ENCODE measurements around the gene SCN3A. TPM values are rescaled to one million over a fixed set of nuclear protein-coding genes. Genes with fewer than 3 reads are reported as not detected.

Gene SCN3A
- polyA plus RNA-seq, 1 experiment = 0.17 TPM

- no peak overlapping the region for H3K27ac ChIP-seq (ENCODE audit: low read depth, low read length)
- no peak for DNase-seq (ENCODE audit: low read depth, low spot score)
- TF ChIP-seq CTCF (IDR thresholded peaks at IDR 0.05; ENCODE audit: low read depth, low read length) = no peak
- H3K9me3 ChIP-seq (ENCODE audit: control insufficient read depth, insufficient read depth, low read length) = no peaks in the 10 kb centered on the region
- POLR2A ChIA-PET = no interaction called here
- H3K27me3 ChIP-seq (ENCODE audit: control insufficient read depth, insufficient read depth, low read length) = no peaks in the 10 kb centered on the region
- CTCF ChIA-PET = interaction anchor here (0.5 to 1.4 kb wide), 3 partner anchors 33 to 891 kb away, joined by 4 to 5 read pairs (median 4); partner anchors contain the start of genes SCN1A and SCN3A
- no peak overlapping the region for H3K4me3 ChIP-seq (ENCODE audit: low read depth, low read length)
Observed at GRCh38 chr2:165237056-165237455, 33.2 kb upstream of the SCN3A start.

DNA sequence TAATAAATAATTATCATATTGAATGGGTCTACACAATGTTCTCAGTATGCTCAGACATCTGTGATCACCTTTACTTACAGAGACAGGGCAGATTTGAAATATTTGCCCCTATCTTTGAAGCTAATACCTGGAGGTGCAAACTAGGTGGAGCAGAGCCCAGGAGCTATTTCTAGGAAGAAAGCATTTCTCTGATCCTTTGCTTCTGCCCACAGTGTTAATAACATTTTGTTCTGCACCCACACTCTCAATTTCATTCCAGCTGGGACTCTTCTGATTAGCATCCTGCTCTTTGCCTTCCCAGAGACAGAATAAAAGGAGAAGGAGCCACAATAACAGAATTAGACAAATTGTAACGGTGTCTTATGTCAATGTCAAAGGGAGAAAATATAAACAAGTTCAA lies 23.7 kb upstream of the SCN3A start:
- CTCF ChIA-PET = interaction anchor here (1.0 to 2.0 kb wide), 3 partner anchors 12 to 211 kb away, joined by 5 to 6 read pairs (median 6); partner anchors contain the start of genes SCN2A and SCN3A

DNA sequence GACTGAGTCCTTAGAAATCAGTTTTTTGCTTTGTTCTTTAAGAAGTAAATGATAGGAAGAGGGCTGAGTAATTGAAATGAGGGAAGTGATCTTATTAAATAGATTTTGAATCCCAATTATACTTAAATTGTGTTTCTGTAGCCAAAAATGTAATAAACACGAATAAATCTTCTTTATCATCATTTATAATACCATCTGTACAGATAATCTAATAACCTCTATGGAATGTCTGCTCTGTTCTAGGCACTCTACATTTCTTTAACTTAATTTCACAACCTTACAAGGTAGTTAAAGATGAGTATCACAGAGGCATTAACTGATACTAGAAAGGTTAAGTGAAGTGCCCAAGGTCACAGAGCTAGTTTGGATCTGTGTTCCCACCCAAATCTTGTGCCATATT lies 21.1 kb upstream of the SCN3A start:
- DNase-seq (ENCODE audit: low read depth, low spot score) = no peak
- ChIA-PET CTCF (interaction anchor here (1.0 kb wide), 1 partner anchor 14 kb away, joined by 4 read pairs; the partner anchor contains the start of gene SCN2A), POLR2A (no interaction called here)

More for the DNA sequence above, 23.7 kb upstream of the SCN3A start:
- H3K9me3 ChIP-seq (ENCODE audit: control insufficient read depth, insufficient read depth, low read length) = no peaks in the 10 kb centered on the region
- no peak for TF ChIP-seq CTCF (IDR thresholded peaks at IDR 0.05; ENCODE audit: low read depth, low read length)
- no peak overlapping the region for H3K27ac ChIP-seq (ENCODE audit: low read depth, low read length)
- POLR2A ChIA-PET = no interaction called here
- H3K4me3 ChIP-seq (ENCODE audit: low read depth, low read length) = no peak overlapping the region
- no peak for DNase-seq (ENCODE audit: low read depth, low spot score)
- H3K27me3 ChIP-seq (ENCODE audit: control insufficient read depth, insufficient read depth, low read length) = no peaks in the 10 kb centered on the region

DNA sequence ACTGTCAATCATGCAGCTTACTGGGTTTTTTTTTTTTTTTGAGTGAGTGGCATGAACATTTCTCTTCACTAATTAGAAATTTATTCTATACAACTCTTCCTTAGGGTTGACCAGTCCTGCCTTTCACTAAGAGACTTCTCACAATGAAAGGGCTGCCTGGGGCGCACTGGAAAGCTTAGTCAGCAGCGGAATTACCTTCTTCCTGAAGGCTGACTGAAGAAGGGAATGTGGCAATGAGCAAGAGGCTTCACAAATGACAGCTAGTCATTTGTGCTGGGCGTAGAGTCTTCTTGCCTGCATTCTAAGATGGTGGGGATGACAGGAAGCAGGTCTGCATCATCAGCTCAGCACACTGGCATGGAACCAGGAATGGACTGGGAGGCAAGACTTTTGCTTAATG lies 15.6 kb upstream of the SCN3A start:
- TF ChIP-seq CTCF (IDR thresholded peaks at IDR 0.05; ENCODE audit: low read depth, low read length) = no peak

More for the DNA sequence above, 21.1 kb upstream of the SCN3A start:
- H3K9me3 ChIP-seq (ENCODE audit: control insufficient read depth, insufficient read depth, low read length) = no peaks in the 10 kb centered on the region
- H3K27me3 ChIP-seq (ENCODE audit: control insufficient read depth, insufficient read depth, low read length) = no peaks in the 10 kb centered on the region
- no peak overlapping the region for H3K4me3 ChIP-seq (ENCODE audit: low read depth, low read length)
- TF ChIP-seq CTCF (IDR thresholded peaks at IDR 0.05; ENCODE audit: low read depth, low read length) = no peak
- H3K27ac ChIP-seq (ENCODE audit: low read depth, low read length) = no peak overlapping the region

GRCh38 chr2:165214093-165214492 lies 10.2 kb upstream of the SCN3A start:
- H3K9me3 ChIP-seq (ENCODE audit: control insufficient read depth, insufficient read depth, low read length) = no peaks in the 10 kb centered on the region
- H3K27ac ChIP-seq (ENCODE audit: low read depth, low read length) = no peak overlapping the region
- CTCF ChIA-PET = interaction anchor here (2.4 kb wide), 1 partner anchor 10 kb away, joined by 19 read pairs; the partner anchor contains the start of gene SCN3A
- no peak overlapping the region for H3K4me3 ChIP-seq (ENCODE audit: low read depth, low read length)
- POLR2A ChIA-PET = no interaction called here
- no peaks in the 10 kb centered on the region for H3K27me3 ChIP-seq (ENCODE audit: control insufficient read depth, insufficient read depth, low read length)
- no peak for DNase-seq (ENCODE audit: low read depth, low spot score)
- TF ChIP-seq CTCF (IDR thresholded peaks at IDR 0.05; ENCODE audit: low read depth, low read length) = no peak

More for the DNA sequence above, 15.6 kb upstream of the SCN3A start:
- H3K27me3 ChIP-seq (ENCODE audit: control insufficient read depth, insufficient read depth, low read length) = no peaks in the 10 kb centered on the region
- POLR2A ChIA-PET = no interaction called here
- H3K27ac ChIP-seq (ENCODE audit: low read depth, low read length) = no peak overlapping the region
- H3K4me3 ChIP-seq (ENCODE audit: low read depth, low read length) = no peak overlapping the region
- no peak for DNase-seq (ENCODE audit: low read depth, low spot score)
- CTCF ChIA-PET = interaction anchor here (0.8 to 5.6 kb wide), 4 partner anchors 9 to 203 kb away, joined by 3 to 55 read pairs (median 4); partner anchors contain the start of genes SCN2A and SCN3A
- no peaks in the 10 kb centered on the region for H3K9me3 ChIP-seq (ENCODE audit: control insufficient read depth, insufficient read depth, low read length)
